Measurements from ENCODE around the gene MAP2K3.

DNA sequence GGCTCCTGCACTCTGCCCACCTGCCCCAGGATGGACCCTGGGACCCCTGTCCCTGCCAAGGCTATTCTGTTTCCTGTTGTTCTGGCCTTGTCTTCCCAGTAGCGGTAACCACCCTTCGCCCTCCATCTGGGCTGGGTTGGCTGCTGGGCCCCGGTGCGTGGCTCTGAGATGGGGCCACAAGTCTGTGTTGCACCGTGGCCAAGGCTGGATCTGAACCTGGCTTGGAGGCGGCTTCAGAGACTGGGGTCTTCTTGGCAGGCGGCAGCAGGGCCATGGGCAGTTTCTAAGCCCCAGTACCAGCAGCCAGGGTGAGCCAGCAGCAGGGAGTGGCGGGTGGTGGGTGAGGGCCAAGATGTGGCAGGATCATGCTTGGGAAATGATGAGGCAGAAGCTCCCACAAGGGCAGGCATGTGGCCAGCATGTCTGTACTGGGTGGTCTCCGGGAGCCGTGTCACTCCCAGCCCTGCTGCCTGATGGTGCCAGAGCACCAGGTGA lies 12.6 kb downstream of the MAP2K3 start:
- TF ChIP-seq, protein P1, sequence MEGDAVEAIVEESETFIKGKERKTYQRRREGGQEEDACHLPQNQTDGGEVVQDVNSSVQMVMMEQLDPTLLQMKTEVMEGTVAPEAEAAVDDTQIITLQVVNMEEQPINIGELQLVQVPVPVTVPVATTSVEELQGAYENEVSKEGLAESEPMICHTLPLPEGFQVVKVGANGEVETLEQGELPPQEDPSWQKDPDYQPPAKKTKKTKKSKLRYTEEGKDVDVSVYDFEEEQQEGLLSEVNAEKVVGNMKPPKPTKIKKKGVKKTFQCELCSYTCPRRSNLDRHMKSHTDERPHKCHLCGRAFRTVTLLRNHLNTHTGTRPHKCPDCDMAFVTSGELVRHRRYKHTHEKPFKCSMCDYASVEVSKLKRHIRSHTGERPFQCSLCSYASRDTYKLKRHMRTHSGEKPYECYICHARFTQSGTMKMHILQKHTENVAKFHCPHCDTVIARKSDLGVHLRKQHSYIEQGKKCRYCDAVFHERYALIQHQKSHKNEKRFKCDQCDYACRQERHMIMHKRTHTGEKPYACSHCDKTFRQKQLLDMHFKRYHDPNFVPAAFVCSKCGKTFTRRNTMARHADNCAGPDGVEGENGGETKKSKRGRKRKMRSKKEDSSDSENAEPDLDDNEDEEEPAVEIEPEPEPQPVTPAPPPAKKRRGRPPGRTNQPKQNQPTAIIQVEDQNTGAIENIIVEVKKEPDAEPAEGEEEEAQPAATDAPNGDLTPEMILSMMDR (IDR thresholded peaks at IDR 0.05), result no peak
- no peak for TF ChIP-seq POLR2A (IDR thresholded peaks at IDR 0.05)
